Measurements from ENCODE around the gene CADPS2.

DNA sequence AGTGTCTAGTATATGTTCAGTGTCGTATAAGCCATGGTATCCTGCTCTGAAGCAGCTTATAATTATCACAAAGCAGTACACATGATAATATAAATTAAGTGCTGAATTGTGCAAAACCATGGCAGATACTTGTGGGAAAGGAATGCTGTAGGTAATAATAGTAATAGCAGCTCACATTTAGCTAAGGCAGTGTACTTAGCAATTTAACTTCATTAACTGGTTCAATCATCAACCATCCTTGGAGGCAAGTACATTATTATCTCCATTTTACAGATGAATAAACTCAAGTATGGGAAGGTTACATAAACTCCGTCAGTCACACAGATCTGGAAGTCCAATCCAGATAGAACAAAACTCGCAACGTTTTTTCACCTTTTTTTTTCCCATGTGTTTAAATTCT is 161.9 kb downstream of the CADPS2 start:
- TF ChIP-seq, protein P1, sequence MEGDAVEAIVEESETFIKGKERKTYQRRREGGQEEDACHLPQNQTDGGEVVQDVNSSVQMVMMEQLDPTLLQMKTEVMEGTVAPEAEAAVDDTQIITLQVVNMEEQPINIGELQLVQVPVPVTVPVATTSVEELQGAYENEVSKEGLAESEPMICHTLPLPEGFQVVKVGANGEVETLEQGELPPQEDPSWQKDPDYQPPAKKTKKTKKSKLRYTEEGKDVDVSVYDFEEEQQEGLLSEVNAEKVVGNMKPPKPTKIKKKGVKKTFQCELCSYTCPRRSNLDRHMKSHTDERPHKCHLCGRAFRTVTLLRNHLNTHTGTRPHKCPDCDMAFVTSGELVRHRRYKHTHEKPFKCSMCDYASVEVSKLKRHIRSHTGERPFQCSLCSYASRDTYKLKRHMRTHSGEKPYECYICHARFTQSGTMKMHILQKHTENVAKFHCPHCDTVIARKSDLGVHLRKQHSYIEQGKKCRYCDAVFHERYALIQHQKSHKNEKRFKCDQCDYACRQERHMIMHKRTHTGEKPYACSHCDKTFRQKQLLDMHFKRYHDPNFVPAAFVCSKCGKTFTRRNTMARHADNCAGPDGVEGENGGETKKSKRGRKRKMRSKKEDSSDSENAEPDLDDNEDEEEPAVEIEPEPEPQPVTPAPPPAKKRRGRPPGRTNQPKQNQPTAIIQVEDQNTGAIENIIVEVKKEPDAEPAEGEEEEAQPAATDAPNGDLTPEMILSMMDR (IDR thresholded peaks at IDR 0.05), result no peak
- no peak for TF ChIP-seq POLR2A (IDR thresholded peaks at IDR 0.05)
